GM21529 (cell line): ENCODE measurements around the gene MAML3.

ENCODE experiments used
- ATAC-seq: cut with Tn5 transposase; IDR thresholded peaks from one replicate; pipeline ENCODE4 v1.9.1; 2021; ENCODE audit not compliant: unreplicated experiment

MAML3 gene

DNA sequence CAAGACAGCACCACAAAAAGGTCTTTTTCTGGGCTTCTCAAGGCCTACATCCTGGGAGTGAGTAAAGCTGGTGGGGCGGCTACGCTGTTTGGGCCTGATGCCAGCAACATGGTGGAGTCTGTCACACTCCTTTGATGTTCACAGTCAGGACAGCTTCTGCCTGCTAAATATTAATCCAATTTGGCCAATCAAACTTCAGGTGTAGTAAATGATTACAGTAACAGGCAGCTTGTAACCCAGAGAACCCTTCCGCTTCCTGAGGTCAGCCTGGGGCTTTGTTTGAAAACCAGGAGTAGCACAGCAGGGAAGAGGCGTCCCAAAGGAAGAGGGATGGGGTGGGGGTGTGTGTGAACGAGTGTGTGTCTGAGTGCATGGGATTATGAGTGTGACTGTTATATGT is 220.4 kb downstream of the MAML3 start:
- ATAC-seq = no peak

DNA sequence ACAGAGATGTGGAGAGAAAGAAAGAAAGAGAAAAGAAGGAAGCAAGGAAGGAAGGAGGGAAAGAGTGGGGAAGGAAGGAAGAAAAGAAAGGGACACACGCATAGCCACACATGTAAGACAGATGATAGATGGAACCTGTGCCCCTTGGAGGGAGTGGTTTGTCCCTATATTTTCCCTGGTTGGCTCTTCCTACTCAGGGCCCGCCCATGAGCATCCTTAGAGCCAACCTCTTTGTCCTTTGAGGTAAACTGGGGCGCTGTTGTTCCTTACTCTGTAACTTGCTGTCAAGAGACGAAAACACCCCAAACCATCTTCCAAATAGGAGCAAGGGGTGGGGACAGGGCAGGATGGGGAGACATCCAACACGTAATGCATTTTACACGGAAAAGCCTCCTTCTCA is 220.9 kb downstream of the MAML3 start:
- no peak for ATAC-seq

DNA sequence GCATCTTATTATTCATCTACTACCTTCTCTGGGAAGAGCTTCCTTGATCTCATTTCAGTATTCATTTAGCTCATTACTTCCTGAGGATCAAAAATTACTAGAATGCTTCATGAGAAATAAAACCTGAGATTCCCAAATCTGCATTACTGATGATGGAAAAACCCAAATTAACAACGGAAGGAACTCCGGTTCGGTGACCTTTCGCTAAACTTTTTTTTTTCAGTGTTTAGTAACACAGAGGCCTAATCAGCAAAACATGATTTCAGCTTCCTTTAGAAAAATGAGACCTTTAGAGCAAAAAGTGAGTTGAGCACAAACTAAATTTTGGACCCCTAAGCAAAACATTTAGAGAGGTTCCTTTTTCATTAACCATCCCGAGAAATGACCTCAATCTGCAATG is 229.2 kb downstream of the MAML3 start:
- ATAC-seq = no peak

DNA sequence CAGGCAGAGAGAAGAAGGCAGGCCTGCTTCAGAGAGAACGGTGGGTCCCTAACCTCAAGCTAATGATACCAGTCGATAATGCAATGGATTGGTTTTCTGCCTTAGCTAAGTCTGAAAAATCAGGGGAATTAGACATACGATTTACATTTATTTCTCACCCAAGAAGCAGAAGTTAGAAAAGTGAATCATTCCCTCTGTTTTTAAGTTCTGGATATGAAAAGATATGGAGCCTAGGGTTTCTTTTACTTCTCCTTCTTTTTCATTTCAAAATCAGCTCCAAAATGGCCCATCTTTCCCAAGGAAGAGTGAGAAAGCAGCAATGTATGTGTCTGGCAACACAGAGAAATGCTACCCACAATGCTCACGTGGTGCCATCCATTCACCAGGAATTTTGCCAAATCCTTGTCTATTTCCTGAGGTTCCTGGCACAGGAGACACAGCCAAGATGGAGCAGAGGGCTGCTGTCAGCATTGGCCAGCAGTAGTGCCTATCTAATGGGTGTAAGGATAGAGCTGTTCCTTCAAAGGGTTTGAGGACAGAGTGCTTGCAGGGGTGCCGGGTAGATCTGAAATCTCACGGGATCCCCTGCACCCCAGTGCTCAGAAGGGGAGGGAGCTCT is 231.5 kb downstream of the MAML3 start:
- ATAC-seq = no peak

DNA sequence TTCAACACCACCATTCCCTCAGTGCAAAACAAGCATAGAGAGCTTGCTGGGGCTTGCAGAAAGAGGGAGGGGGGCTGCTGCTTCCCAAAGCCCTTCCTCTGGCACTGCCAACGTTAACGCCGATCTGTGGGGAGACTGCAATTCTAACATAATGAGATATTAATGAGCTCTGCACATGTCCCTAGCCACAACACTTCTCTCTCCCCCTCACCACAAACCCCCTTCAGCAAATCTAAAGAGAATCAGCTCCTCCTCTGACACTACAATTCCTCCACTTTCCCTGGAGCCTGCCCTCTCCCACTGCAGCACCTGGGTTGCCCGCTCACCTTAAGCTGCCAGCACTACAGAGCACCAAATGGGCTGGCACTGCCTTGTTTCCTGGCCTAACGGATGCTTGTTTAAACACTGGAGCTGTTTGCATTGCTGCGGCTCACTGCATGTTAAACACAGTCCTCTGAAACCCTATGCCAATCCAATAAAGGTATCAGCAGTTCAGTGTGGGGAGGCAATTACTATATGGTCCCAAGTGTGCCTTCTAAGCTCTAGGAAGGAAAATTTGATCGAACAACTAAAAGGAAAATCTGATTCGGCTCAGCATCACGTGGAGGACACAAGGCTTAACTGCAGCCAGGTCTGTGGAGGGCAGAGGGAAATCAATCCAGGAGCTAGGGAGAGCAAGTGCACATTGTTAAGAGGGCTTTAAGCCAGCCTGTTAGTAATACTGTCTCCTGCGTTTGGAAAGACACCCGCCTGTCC is 232.4 kb downstream of the MAML3 start:
- ATAC-seq = no peak

DNA sequence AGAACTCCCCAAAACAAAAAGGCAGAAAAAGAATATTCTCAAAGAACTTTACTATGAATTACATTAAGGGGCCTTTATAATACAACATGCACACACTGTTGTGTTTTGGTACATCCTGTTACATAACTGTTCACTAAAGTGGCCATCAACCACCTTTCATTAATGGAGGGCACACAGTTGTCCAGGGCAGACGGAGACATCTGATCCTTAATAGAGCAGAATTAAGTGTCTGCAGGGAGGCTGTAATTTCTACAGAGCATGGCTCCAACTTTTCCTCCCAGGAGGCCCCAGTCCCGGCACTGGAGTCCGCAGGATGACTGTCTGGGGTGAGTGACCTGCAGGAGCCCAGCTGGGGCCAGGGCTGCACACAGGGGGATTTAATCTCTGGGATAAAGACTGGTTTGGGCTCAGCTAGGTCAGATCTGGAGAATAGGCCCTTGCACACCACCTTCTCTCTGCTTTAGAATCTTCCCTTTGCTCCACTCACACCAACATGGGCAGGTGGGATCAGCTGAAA is 233.4 kb downstream of the MAML3 start:
- ATAC-seq = no peak

DNA sequence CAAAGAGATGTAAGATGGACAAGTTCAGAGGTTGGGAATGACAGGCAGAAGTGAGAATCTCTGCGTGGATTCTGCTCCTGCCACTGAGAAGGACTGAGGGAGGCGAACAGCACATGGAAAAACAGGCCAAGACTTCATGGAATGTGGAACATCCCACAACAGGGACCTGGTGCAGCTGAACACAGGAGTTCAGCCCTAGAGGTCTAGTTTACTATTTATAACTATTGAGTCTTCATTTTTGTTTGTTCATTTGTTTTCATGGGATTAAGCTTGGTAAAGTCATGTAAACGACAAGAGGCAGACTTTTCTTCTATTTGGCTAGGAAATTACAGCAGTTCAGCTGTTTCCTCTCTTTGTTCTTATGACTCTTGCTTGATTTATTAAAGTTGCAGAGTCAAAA is 234.5 kb downstream of the MAML3 start:
- no peak for ATAC-seq

DNA sequence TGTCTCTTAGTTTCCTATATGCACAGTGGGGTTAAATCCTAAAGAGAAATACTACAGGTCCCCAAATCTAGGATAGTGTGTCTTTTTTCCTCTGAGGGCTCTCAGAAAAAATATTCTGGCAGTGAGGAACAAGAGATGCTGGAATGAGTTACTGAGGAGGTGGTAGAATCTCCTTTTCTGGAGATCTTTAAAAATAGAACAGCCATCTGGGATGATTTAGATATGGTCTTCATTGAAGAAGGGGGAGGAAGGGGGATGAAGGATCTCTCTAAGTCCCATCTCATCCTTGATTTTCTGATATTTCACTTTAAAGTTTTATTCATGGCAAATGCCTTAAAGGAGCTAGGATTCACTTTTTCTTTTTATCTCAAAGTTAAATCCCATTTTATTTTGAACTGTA is 235.0 kb downstream of the MAML3 start:
- no peak for ATAC-seq

DNA sequence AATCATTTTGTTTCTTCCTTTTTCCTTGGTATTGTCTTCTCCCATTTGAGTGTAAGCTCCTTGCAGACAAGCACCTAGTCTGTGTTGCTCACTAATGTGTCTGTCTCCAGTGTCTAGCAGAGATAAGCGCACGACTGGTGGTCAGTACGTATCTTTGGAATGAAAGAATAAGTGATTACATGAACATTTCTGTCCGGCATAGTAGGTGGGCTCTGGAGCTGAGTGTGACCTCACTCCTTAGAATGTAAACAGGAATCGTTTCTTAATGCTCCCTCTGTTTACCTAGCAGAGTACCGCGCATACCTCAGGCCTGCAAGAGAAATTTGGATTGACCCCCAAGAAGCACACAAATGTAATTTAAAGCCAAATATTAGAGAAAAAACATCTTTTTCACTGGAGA is 235.4 kb downstream of the MAML3 start:
- ATAC-seq = no peak

DNA sequence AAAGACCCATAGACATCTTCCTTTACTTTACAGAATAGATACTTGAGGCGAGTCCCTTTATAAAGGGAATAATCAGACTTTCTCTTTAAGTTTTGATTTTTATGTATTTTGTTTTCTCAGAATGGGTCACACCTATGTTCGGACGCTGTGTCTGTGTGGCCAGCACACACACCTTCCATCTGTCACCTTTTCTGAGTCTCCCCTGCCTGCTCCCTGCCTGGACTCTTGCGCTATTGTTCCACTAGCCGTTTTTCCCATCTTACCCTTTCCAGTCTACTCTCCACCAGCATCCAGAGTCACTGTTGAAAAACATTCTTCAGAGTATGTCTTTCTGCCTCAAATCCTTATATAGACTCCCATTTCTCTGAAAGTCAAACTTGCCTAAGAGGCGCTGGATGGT is 236.1 kb downstream of the MAML3 start:
- ATAC-seq = no peak

DNA sequence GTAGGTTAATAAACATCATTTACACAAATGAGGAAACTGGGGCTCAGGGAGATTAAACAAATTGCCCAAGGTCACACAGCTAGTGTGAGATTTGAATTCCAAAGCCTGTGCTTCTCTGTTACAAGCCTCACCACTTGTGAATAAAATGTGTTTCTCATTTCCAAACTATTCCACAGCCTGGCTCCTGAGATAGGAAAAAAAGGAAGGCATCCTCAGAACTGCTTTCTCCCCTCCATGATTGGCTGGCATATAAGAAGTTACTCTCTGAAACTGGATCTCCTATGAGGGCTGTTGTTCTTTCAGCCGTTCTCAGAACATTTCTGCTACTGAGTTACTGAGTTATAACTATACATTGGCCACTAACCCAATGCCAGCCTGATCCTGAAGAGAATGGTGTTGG is 237.9 kb downstream of the MAML3 start:
- no peak for ATAC-seq

DNA sequence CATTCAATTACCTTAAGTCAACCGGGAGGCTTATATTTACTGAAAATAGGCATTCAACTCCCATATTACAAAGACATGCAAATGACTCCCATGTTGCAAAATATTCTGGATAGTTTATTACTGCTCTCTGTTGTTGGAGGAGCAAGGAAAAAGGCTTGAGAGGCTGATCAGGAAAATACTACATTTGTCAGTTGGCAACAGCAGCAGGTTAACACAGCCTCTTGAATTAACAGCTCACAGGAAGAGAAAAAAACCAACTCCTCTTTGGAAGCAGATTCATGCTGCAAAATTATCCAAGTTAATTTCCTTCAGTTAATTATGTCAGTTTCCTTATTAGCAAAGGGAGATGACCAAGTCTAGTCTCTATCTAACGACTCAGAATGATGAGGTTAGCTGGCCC is 238.9 kb downstream of the MAML3 start:
- ATAC-seq = no peak

DNA sequence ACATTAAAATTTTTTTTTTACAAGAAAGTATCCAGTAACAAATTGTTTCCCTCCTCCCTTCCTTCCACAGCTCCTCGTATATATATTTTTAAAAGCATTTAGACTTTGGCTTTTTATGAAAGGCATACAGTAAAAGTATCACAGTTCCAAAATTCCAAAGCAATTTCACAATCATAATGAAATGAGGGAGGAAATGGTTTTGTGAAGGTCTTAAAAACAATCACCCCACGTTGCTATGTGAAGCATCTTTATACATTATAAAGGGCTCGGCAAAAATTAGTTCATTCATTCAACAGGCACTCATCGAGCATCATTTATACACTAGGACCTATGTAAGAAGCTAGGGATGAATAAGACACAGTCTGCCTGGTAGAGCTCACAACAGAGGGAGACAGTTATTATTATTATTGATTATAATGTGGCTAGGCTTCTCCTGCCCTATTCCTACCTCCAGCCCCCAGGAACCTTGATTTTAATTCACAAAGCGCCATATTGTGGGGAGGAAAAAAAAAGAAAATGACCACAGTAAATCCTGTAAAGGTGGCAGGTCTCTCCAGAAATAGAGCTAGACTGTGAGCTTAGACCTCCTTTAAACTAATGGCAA is 239.9 kb downstream of the MAML3 start:
- ATAC-seq = no peak

DNA sequence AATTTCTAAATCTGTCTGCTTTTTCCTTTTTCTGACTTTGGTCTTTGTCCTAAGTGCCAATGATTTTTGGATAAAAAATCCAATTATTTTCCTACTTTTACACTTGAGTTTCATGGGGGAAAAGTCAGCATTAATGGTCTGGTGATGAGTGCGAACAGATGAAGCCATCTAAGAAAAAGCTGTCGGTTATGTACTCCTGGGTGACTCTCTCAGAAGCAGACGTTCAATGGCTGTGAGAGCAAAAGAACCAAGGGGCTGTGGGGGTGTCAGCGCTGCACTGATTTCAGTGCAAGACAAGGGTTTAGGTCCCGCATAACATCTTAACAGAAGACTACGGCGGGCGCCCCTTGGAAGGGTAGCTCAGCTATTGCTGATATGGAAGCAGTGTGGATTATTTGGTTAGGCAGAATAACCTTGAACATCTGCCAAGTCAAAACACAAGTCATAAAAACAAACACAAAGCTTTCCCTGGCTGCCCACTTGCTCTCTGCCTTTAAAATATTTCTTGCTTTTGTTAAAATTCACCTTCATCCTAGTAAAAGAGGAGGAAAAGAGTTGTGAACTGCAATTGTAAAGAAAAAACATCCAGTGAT is 240.5 kb downstream of the MAML3 start:
- no peak for ATAC-seq

DNA sequence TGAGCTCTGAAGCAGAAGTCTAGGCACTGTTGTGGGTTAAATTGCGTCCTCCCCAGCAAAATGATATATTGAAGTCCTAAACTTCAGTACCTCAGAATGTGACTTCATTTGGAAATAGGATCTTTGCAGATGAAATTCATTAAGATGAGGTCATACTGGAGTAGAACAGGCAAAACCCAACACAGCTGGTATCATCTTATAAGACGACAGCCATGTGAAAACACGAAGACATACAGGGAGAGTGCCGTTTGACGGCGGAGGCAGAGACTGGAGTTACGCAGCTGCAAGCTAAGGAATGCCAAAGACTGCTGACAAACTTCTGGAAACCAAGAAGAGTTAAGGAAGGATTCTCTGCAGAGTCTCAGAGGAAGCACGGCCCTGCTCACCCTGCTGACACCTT is 241.5 kb downstream of the MAML3 start:
- no peak for ATAC-seq

DNA sequence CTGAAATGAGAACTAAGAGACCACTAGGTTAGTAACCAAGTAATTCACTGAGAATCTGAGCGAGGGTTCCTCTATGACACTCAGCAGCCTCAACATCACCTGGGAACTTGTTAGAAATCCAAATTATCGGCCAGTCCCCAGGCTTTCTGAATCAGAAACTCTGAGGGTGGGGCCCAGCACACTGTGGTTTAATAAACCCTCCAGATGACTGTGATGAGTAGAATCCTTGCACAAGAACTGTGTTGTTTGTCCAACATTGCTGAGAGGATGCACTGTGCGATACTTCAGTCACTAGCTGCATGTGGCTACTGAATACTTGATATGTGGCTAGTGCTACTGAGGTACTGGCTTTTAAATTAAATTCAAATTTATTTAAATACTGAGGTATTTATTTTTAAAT is 243.9 kb downstream of the MAML3 start:
- no peak for ATAC-seq

DNA sequence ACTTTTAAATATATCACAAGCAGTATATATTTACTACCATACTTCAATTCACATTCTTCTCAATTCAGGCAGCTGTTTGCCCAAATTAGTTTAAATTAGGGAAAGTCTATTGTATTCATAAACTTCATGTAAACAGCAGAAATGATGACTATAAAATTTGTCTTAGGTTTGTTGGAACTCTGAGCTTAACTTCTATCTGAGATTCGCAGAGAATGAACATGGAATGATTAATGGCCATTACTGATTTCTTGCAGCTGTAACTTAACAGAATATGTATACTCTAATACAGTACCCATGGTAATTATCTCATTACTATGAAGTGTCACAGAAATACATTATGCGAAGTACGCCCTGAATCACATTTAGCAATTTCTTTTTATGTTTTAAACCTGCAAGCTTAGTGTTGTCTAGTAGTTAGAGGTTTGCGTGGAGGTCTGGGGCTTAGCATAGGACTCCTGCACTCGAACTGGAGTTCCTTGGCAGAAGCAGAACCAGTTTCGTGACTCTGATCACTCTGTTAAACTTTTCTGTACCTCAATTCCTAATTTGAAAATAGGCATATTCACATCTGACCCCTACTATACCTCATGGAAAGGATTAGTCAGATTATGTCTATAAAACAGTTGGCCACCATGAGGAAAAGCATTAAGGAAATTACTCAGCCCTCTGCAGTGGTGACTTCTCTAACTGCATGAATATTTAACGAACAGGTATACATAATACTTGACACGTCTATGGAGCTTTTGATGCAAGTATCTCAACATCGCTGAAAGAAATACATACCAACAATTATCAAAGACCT is 245.1 kb downstream of the MAML3 start:
- ATAC-seq = no peak

DNA sequence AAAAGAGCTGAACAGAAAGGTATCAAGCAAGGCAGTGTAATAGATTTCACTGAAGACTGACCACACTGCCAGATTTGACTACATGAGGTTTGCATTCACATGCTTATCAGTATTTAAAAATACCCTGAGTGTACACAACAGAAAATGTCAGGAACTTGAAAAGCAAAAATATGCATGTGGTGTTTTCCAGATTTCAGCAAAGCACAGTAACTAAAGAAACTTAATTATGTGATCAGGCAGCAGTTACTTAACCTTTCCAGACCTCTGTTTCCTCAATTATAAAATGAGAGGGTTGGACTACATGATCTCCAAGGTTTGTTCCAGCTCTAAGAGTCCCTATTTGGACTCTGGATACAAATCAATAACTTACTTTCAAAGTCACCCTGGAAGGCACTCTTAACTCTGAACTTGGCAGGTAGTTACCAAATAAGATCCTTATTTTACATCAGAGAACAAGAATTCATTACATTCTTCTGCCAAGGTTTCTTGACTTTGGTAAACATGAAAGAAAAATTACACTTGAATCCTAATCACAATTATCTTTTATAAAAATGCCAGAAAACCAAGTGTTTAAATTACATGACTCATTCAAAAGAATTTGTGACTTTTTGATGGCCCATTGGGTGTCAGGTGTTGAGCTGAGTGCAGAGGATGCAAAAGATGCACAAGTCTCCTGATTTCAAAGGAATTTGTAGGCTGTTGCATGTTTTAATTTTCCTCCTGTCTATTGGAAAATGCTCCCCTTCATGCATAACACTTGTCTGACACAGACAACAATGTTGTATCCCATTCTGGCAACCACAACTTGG is 246.8 kb downstream of the MAML3 start:
- ATAC-seq = no peak

DNA sequence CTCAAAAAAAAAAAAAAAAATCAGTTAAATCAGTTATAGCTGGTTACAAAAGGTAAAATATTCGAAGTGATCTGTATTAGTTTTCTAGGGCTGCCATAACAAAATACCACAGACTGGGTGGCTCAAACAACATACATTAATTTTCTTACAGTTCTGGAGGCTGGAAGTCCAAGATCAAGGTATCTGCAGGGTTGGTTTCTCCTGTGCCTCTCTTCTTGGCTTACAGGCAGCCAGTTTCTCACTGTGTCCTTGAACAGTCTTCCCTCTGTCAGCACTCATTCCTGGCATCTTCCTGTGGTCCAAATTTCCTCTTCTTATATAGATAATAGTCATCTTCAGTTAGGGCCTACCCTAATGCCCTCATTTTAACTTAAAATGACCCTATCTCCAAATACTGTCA is 248.5 kb downstream of the MAML3 start:
- no peak for ATAC-seq

DNA sequence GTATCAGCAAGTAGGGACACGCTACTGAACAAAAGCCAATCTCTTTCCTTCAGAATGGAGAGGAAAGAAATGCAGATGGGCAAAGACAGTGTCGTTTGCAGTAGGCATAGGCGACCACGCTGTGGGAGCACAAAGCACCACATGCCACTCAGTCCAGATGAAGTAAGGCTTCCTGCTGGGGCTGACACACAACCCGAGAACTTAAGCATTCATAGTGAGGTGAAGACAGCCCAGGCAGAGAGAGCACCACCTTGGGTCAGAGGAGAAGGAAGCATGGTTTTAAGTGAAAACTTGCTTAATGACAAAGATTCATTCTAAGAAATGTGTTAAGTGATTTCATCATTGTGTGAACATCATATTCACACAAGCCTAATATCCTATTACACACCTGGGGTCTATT is 249.6 kb downstream of the MAML3 start:
- no peak for ATAC-seq
